HUES48 (cell line): Measurements from ENCODE around the gene SLC44A3.

ENCODE experiments used
- H3K27ac ChIP-seq: one replicate; pipeline ENCODE4 v1.7.0; 2013; ENCODE audit warnings: low read depth, low read length, inconsistent platforms
- H3K27me3 ChIP-seq: 2 replicates; pipeline ENCODE4 v1.6.1; 2013; ENCODE audit warnings: mild to moderate bottlenecking, low read length; ENCODE audit not compliant: control insufficient read depth, insufficient read depth
- H3K36me3 ChIP-seq: 2 replicates; pipeline ENCODE4 v1.6.1; 2013; ENCODE audit warnings: low read length; ENCODE audit not compliant: control insufficient read depth, insufficient read depth
- H3K4me1 ChIP-seq: 2 replicates; pipeline ENCODE4 v1.6.1; 2013; ENCODE audit warnings: mild to moderate bottlenecking, low read length; ENCODE audit not compliant: control insufficient read depth, insufficient read depth
- H3K4me3 ChIP-seq: 2 replicates; pipeline ENCODE4 v1.5.1; 2013; ENCODE audit warnings: mild to moderate bottlenecking, low read depth, low read length
- H3K9ac ChIP-seq: 2 replicates; pipeline ENCODE4 v1.6.1; 2013; ENCODE audit warnings: mild to moderate bottlenecking, low read depth, low read length, moderate library complexity
- H3K9me3 ChIP-seq: 2 replicates; pipeline ENCODE4 v1.6.1; 2013; ENCODE audit warnings: low read length; ENCODE audit not compliant: control insufficient read depth, insufficient read depth

The SLC44A3 gene

DNA sequence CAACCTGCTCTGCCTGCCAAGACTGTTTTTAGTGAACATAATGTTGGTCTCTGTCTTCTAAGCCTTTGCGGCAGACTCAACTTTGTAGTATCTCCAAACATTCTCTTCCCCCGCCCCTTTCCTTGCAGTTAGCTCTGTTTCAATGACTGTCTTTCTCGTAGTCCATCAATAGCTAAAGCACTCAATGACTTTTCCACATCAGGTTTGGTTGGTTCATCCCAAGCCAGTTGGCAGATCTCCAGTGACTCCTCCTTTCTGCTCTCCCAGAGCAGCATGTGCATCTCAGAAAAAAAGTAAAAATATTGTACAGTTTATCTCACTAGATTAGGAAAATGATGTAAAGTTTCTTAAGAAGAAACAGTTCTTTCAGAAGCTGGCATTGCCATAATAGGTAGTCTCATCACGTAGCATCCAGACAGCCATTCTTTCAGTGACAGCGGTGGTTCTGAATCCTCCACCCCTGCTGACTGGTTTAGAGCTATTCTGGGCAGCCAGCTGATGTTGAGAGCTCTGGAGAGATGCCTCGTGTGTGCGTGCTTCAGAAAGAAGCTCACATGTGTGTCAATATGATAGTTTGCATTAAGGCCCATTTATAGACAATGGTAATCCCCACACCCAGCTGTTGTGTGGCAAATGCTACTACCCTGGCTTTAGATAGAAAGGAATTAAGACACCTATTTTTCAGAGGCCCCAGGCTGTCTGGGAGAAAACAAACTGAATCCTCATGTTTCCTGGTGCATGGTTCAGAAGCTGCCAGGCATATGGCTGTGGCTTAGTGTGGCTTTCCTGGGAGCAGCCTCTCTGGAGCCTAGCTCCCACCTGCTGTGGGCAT is 53.6 kb downstream of the SLC44A3 start:
- peaks cover 7% of the 10 kb centered on the region; the same call in 1 of the 2 replicates for H3K4me1 ChIP-seq
- H3K27ac ChIP-seq, result no peak overlapping the region
- H3K9ac ChIP-seq, result no peak overlapping the region
- no peak overlapping the region for H3K4me3 ChIP-seq
- H3K36me3 ChIP-seq, result no peaks in the 10 kb centered on the region
- H3K9me3 ChIP-seq, result no peaks in the 10 kb centered on the region
- H3K27me3 ChIP-seq, result no peaks in the 10 kb centered on the region

DNA sequence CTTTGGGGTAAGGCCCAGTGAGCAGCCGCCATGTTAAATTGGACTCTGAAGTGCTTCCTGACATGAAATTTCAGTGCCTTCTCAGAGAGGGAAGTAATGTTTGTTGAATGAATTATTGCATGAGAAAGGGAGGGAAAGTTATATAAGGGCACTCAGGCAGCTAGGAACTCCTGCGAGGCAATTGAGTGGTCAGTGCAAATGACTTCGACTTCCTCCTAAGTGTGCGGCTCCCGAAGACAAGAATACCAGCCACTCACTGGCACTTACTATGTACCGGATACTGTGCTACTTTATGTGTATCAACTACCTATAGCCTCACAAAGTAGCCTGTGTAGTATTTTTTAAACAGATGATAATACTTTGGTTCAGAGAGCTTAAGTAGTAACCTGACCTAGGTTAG is 54.3 kb downstream of the SLC44A3 start:
- no peak overlapping the region for H3K9ac ChIP-seq
- no peaks in the 10 kb centered on the region for H3K9me3 ChIP-seq
- H3K36me3 ChIP-seq, result no peaks in the 10 kb centered on the region
- H3K4me1 ChIP-seq, result peaks cover 2% of the 10 kb centered on the region; the same call in 1 of the 2 replicates
- no peak overlapping the region for H3K4me3 ChIP-seq
- no peaks in the 10 kb centered on the region for H3K27me3 ChIP-seq
- no peak overlapping the region for H3K27ac ChIP-seq

DNA sequence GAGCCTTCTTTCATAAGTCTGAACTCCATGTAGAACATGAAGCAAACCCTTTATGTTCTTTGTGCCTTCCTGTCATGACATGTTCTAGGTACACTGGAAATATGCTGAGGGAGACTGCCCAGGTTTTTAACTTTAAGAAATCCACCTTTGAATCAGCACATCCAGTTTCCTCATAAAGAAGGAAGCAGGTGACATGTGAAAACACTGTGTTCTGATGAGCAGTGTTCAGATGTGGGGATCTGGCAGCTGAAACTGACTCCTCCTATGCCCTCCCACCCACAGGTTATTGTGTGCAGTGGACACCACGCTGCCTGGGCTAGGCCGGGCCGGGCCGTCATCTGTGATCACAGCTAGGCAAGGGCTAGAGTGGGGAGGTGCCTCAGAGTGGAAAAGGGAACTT is 55.6 kb downstream of the SLC44A3 start:
- Histone ChIP-seq H3K4me3 (no peak overlapping the region), H3K9ac (no peak overlapping the region), H3K27me3 (no peaks in the 10 kb centered on the region), H3K27ac (no peak overlapping the region), H3K9me3 (no peaks in the 10 kb centered on the region), H3K4me1 (no peaks in the 10 kb centered on the region), H3K36me3 (no peaks in the 10 kb centered on the region)

DNA sequence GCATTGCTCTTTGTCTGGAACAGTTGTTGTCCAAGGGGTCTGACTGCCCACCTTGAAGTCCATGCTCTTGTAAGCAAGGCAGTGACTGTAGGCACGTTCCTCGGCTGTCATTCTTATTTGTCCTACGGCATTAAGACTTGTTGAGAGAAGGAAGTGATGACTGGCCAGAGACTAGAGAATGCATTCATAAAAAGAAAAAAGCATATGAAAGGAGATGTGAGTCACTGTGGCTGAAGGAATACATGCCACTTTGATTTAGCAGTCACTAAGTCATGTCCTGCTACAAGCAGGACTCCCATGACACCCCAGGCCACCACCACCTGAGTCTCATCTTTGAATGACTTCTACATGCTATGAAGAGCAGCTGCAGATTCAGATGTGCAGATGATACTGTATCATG is 56.2 kb downstream of the SLC44A3 start:
- H3K36me3 ChIP-seq, result no peaks in the 10 kb centered on the region
- no peak overlapping the region for H3K9ac ChIP-seq
- H3K27ac ChIP-seq, result no peak overlapping the region

DNA sequence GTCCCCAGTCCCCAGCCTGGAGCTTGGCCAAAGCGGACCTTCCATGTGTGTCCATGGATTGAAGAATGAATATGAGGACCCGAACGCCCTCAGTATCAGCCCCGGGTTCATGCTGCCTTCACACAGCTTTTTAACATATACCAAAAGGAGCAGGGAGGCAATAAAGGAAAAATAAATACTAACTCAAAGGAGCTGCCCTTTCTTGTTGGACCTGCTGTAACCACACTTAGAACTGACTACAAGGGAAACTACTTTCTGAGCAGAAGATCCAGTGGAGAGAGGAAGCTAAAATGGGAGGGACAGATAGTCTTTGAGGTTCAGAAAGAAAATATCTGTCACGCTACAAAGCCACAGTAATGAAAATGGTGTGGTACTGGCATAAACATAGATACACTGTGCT is 58.2 kb downstream of the SLC44A3 start:
- no peak overlapping the region for H3K4me3 ChIP-seq
- peaks cover 9% of the 10 kb centered on the region for H3K4me1 ChIP-seq
- H3K27ac ChIP-seq, result no peak overlapping the region
- H3K27me3 ChIP-seq, result no peaks in the 10 kb centered on the region
- H3K9ac ChIP-seq, result no peak overlapping the region
- H3K36me3 ChIP-seq, result no peaks in the 10 kb centered on the region
- no peaks in the 10 kb centered on the region for H3K9me3 ChIP-seq

More for the DNA sequence above, 56.2 kb downstream of the SLC44A3 start:
- no peaks in the 10 kb centered on the region for H3K4me1 ChIP-seq
- H3K4me3 ChIP-seq, result no peak overlapping the region
- no peaks in the 10 kb centered on the region for H3K27me3 ChIP-seq
- no peaks in the 10 kb centered on the region for H3K9me3 ChIP-seq

DNA sequence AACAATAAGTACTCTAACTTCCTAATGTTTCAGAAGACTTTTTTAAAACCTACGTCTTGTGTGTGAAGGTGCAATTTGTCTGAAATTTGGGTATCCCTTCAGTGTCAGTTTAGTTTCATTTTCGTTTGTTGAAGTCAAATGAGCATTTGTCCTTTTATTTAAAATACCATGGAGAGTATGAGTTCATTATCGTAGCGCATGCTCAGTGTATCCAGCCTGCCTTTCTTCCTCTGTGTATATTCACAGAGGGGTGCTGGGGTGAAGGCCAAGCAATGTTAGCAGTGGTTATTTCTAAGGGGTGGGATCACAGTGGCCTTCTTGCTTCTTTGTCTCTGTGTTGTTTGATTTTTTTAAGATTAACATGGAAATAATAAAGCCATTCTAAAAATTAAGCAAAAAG is 63.5 kb downstream of the SLC44A3 start:
- H3K36me3 ChIP-seq, result no peaks in the 10 kb centered on the region
- no peaks in the 10 kb centered on the region for H3K27me3 ChIP-seq
- H3K4me3 ChIP-seq, result no peak overlapping the region
- H3K9me3 ChIP-seq, result no peaks in the 10 kb centered on the region
- no peak overlapping the region for H3K9ac ChIP-seq
- peaks cover 49% of the 10 kb centered on the region for H3K4me1 ChIP-seq
- H3K27ac ChIP-seq, result peak overlapping the region; percentile 64

DNA sequence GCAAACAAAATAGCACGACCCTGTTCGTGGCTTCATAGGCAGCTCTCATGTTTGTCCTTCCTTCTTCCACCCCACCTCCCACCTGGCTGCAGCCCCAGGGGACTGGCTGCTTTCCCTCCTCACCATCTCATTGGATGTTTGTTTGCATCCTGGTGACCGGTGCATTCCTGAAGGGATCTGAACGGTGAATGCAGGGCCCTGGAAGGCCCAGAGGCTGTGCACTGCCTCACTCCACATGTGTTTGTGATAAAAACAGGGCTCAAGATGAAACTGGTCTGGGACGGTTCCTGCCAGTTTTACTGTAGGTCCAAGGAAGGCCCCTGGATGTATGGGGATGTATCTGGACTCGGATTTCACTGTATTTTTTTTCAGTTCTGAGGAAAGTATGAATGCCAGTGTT is 63.9 kb downstream of the SLC44A3 start:
- peaks cover 53% of the 10 kb centered on the region for H3K4me1 ChIP-seq
- H3K36me3 ChIP-seq, result no peaks in the 10 kb centered on the region
- peak overlapping the region; percentile 32; the same call in 1 of the 2 replicates for H3K9ac ChIP-seq
- no peaks in the 10 kb centered on the region for H3K9me3 ChIP-seq
- H3K4me3 ChIP-seq, result no peak overlapping the region
- H3K27me3 ChIP-seq, result no peaks in the 10 kb centered on the region
- H3K27ac ChIP-seq, result peak overlapping the region; percentile 84

DNA sequence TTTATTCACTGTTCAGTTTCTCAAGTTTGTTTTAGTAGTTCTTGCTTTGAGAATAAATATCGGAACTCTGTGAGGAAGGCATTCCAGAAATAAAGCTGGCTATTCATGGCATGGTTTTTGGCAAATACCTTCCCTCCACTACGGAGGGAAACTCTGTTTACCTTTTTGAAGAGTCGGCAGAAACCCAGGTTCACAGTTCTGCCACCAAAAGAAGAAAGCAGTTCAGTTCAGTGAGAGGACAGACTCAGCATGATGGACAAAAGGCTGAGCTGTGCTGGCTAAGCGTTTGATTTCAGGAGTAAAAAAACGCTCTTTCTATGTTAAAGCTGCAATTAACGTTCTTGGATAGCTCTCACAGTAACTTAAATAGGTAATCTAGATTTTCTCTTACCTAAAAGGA is 64.3 kb downstream of the SLC44A3 start:
- no peaks in the 10 kb centered on the region for H3K9me3 ChIP-seq
- no peak overlapping the region for H3K4me3 ChIP-seq

DNA sequence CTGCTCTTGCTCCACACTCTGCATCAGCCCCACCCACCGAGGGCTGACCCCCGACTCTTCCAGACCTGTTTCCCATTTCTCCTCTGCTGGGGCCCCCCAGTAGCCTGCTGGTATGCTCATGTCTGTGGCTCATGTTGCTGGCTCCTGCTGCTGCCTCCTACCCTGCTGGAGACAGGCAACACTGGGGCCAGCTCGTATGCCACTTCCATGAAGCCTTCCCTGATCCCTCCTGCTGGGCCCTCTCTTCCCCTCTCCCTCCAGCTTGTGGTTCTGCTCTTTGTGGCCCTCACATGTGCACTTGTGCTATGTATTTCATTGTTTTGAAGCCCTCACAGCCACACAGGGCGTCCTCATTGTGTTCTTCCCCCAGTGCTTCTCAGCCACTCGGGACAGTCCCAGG is 66.2 kb downstream of the SLC44A3 start:
- Histone ChIP-seq H3K4me3 (no peak overlapping the region), H3K36me3 (no peaks in the 10 kb centered on the region), H3K9me3 (no peaks in the 10 kb centered on the region), H3K4me1 (peaks cover 57% of the 10 kb centered on the region), H3K27ac (no peak overlapping the region), H3K9ac (no peak overlapping the region), H3K27me3 (no peaks in the 10 kb centered on the region)

More for the DNA sequence above, 64.3 kb downstream of the SLC44A3 start:
- H3K27ac ChIP-seq, result peak overlapping the region; percentile 84
- H3K4me1 ChIP-seq, result peaks cover 57% of the 10 kb centered on the region
- no peaks in the 10 kb centered on the region for H3K36me3 ChIP-seq
- peak overlapping the region; percentile 32; the same call in 1 of the 2 replicates for H3K9ac ChIP-seq
- H3K27me3 ChIP-seq, result no peaks in the 10 kb centered on the region

DNA sequence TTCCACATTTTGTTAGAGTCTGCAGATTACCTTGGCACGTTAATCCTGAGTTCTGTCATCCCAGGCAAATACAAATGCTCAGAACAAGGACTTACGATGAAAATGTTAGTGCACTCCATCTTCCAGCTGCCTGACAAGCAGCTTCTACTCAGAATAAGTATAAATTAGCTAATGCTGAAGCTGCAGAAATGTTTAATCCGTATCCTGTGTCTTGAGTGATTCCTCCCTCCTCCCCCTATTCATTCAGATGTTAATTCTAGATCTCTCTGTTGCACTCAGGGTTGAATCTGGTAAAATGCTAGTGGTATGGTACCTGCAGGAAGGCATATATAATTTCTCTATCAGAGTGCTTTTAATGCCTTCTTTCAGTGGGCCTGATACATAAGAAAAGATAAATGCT is 66.9 kb downstream of the SLC44A3 start:
- Histone ChIP-seq H3K4me3 (peak overlapping the region; percentile 5; the same call in 1 of the 2 replicates), H3K27me3 (no peaks in the 10 kb centered on the region), H3K9ac (no peak overlapping the region), H3K27ac (no peak overlapping the region), H3K9me3 (no peaks in the 10 kb centered on the region), H3K4me1 (peaks cover 57% of the 10 kb centered on the region), H3K36me3 (no peaks in the 10 kb centered on the region)

DNA sequence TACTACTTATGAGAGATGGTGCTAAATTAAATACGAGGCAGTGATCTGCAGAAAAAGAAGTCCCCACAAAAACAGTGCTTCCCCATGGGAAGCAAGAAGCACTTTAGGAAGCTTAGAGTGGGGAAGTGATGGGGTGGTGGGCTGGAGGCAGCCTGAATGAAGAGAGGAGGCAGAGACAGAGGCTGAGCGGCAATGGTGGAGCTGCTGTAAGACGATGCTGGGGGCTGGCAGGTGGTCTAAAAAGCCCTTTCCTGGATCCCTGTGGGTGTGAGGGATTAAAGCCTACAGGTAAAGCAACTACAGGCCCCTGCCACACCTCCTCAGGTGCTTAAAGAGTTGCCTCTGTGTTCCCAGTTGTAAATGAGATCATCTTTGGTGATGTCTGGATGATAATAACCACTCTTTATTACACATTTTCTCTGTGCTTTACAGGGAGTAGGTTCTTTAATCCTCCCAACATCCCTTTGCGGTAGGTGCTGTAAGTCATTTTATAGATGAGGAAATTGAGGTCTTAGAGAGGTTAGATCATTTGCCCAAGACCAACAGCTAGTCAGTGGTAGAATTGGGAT is 67.5 kb downstream of the SLC44A3 start:
- H3K36me3 ChIP-seq, result no peaks in the 10 kb centered on the region
- peaks cover 51% of the 10 kb centered on the region for H3K4me1 ChIP-seq
- peak overlapping the region; percentile 62 for H3K27ac ChIP-seq
- H3K27me3 ChIP-seq, result no peaks in the 10 kb centered on the region
- H3K4me3 ChIP-seq, result no peak overlapping the region
- no peak overlapping the region for H3K9ac ChIP-seq
- no peaks in the 10 kb centered on the region for H3K9me3 ChIP-seq
